BE2C (cell line): Measurements from ENCODE around the gene IL17RD.

ENCODE experiments used
- DNase-seq: peaks from one replicate; pipeline ENCODE4 v3.0.0-alpha.2; 2020
- H3K27me3 ChIP-seq: fragments of 250-450 bp; sonication (Bioruptor Pico); 2 replicates; pipeline ENCODE4 v1.5.1; 2020; ENCODE audit warnings: mild to moderate bottlenecking
- H3K36me3 ChIP-seq: fragments of 250-450 bp; sonication (Bioruptor Pico); 2 replicates; pipeline ENCODE4 v1.5.1; 2020; ENCODE audit warnings: mild to moderate bottlenecking
- H3K4me1 ChIP-seq: fragments of 250-450 bp; sonication (Bioruptor Pico); 2 replicates; pipeline ENCODE4 v1.5.1; 2020
- H3K4me3 ChIP-seq: 2 replicates; pipeline ENCODE4 v1.5.1; 2011; ENCODE audit warnings: low read depth, low read length
- H3K9me3 ChIP-seq: fragments of 250-450 bp; sonication (Bioruptor Pico); 2 replicates; pipeline ENCODE4 v1.5.1; 2020
- CTCF ChIP-seq: IDR thresholded peaks from 2 replicates; pipeline ENCODE4 v1.5.1; 2012; ENCODE audit warnings: mild to moderate bottlenecking, low read depth, low read length

IL17RD gene

GRCh38 chr3:57141719-57142410 is 23.3 kb downstream of the IL17RD start:
- 0 out of 2 replicates have a peak, but pooled peaks have one; percentile 5 for TF ChIP-seq CTCF
- Histone ChIP-seq H3K4me3 (no peak overlapping the region), H3K9me3 (no peaks in the 10 kb centered on the region), H3K36me3 (no peaks in the 10 kb centered on the region), H3K4me1 (no peaks in the 10 kb centered on the region), H3K27me3 (no peaks in the 10 kb centered on the region)
- DNase-seq, result no peak

GRCh38 chr3:57140894-57141293 is 24.3 kb downstream of the IL17RD start:
- H3K4me1 ChIP-seq, result no peaks in the 10 kb centered on the region
- H3K27me3 ChIP-seq, result no peaks in the 10 kb centered on the region
- DNase-seq, result no peak
- H3K9me3 ChIP-seq, result no peaks in the 10 kb centered on the region
- H3K4me3 ChIP-seq, result no peak overlapping the region
- TF ChIP-seq CTCF, result no peak
- H3K36me3 ChIP-seq, result no peaks in the 10 kb centered on the region

GRCh38 chr3:57135964-57136719 is 29.0 kb downstream of the IL17RD start:
- Histone ChIP-seq H3K4me3 (no peak overlapping the region), H3K36me3 (no peaks in the 10 kb centered on the region), H3K27me3 (no peaks in the 10 kb centered on the region), H3K9me3 (no peaks in the 10 kb centered on the region), H3K4me1 (no peaks in the 10 kb centered on the region)
- no peak for TF ChIP-seq CTCF
- no peak for DNase-seq

GRCh38 chr3:57133157-57133556 is 32.0 kb downstream of the IL17RD start:
- Histone ChIP-seq H3K4me3 (no peak overlapping the region), H3K27me3 (no peaks in the 10 kb centered on the region), H3K9me3 (no peaks in the 10 kb centered on the region), H3K4me1 (no peaks in the 10 kb centered on the region; the same call in 1 of the 2 replicates), H3K36me3 (no peaks in the 10 kb centered on the region)
- TF ChIP-seq CTCF, result no peak
- DNase-seq, result no peak

- TF ChIP-seq CTCF, result no peak
- no peak for DNase-seq
- H3K36me3 ChIP-seq, result no peaks in the 10 kb centered on the region
- no peaks in the 10 kb centered on the region; the same call in 1 of the 2 replicates for H3K4me1 ChIP-seq
- H3K4me3 ChIP-seq, result no peak overlapping the region
- H3K27me3 ChIP-seq, result no peaks in the 10 kb centered on the region
- H3K9me3 ChIP-seq, result no peaks in the 10 kb centered on the region
Observed at GRCh38 chr3:57132674-57133073, 32.5 kb downstream of the IL17RD start.

GRCh38 chr3:57131210-57131588 is 34.0 kb downstream of the IL17RD start:
- Histone ChIP-seq H3K36me3 (no peaks in the 10 kb centered on the region), H3K27me3 (no peaks in the 10 kb centered on the region), H3K4me1 (no peaks in the 10 kb centered on the region; the same call in 1 of the 2 replicates), H3K4me3 (no peak overlapping the region), H3K9me3 (no peaks in the 10 kb centered on the region)
- no peak for TF ChIP-seq CTCF
- no peak for DNase-seq
